Ovary (tissue), 3 donors: ENCODE results near the gene KCND2.
"Not testable (repeated sequence)": the region's sequence is repeated elsewhere in the genome, so short reads cannot be mapped to it uniquely, and the experiment has no call there.

Source experiments
- CTCF ChIP-seq, 3 donors: fragments of 450-650 bp in 2 of 3; fragments of 200-600 bp in 1 of 3; IDR thresholded peaks; one replicate each; pipeline versions ENCODE4 v1.5.1 to v1.8.0; 2016 to 2022; ENCODE audit warnings: antibody characterized with exemption in 3 of 3, mild to moderate bottlenecking in 1 of 3
- POLR2A ChIP-seq: fragments of 450-650 bp; IDR thresholded peaks from one replicate; pipeline ENCODE4 v1.6.1; 2017; ENCODE audit warnings: antibody characterized with exemption, mild to moderate bottlenecking, moderate library complexity
- donor health status: DM: no; HTN: no; CAD: no.

GRCh38 chr7:120780451-120780850, 507.5 kb downstream of the KCND2 start:
- TF ChIP-seq POLR2A; CTCF (IDR thresholded peaks at IDR 0.05): not testable (repeated sequence)
